Activated naive CD8-positive, alpha-beta T cell treated with anti-CD3 and anti-CD28 coated beads, Interleukin-2, amount 10 ng/mL, durations not matched to agents 7 days and 5 days (primary cell): Measurements from ENCODE around the gene KIF1A. TPM values are rescaled to one million over a fixed set of nuclear protein-coding genes. Genes with fewer than 3 reads are reported as not detected.
"Not testable (repeated sequence)": the region's sequence is repeated elsewhere in the genome, so short reads cannot be mapped to it uniquely, and the experiment has no call there.

Experiments used
- ATAC-seq: fragments of 150-1000 bp; cut with Tn5 transposase; one replicate; pipeline ENCODE4 v1.10.0; 2021; ENCODE audit warnings: low read depth, moderate library complexity
- POLR2A ChIA-PET: fragments of 350-600 bp; sonication (Branson Sonifier 250); formaldehyde crosslinking; loops from one replicate; lab custom pipeline; 2021; ENCODE audit warnings: antibody characterized with exemption; lab: Charles Lee
- DNase-seq: peaks from one replicate; pipeline ENCODE4 v3.0.0; 2021
- H3K27ac Mint-ChIP-seq: one replicate; pipeline ENCODE4 v1.8.0; 2022; ENCODE audit warnings: mild to moderate bottlenecking, mixed read lengths
- H3K27me3 Mint-ChIP-seq: one replicate; pipeline ENCODE4 v1.8.0; 2022; ENCODE audit warnings: mild to moderate bottlenecking, moderate library complexity, mixed read lengths
- H3K36me3 Mint-ChIP-seq: one replicate; pipeline ENCODE4 v1.8.0; 2021; ENCODE audit warnings: mild to moderate bottlenecking, mixed read lengths
- H3K4me1 Mint-ChIP-seq: one replicate; pipeline ENCODE4 v1.8.0; 2021; ENCODE audit warnings: mixed read lengths
- H3K4me3 Mint-ChIP-seq: one replicate; pipeline ENCODE4 v1.8.0; 2022; ENCODE audit warnings: mild to moderate bottlenecking, moderate library complexity, mixed read lengths
- H3K9me3 Mint-ChIP-seq: one replicate; pipeline ENCODE4 v1.8.0; 2021; ENCODE audit warnings: mixed read lengths
- total RNA-seq, 2 experiments: library from RNA; stranded (reverse); gene quantifications; one replicate each; pipeline ENCODE4 v1.2.3, GENCODE V29; 2021

The KIF1A gene
- total RNA-seq, 2 experiments from 2014 or later = 2.0 to 2.3 TPM

DNA sequence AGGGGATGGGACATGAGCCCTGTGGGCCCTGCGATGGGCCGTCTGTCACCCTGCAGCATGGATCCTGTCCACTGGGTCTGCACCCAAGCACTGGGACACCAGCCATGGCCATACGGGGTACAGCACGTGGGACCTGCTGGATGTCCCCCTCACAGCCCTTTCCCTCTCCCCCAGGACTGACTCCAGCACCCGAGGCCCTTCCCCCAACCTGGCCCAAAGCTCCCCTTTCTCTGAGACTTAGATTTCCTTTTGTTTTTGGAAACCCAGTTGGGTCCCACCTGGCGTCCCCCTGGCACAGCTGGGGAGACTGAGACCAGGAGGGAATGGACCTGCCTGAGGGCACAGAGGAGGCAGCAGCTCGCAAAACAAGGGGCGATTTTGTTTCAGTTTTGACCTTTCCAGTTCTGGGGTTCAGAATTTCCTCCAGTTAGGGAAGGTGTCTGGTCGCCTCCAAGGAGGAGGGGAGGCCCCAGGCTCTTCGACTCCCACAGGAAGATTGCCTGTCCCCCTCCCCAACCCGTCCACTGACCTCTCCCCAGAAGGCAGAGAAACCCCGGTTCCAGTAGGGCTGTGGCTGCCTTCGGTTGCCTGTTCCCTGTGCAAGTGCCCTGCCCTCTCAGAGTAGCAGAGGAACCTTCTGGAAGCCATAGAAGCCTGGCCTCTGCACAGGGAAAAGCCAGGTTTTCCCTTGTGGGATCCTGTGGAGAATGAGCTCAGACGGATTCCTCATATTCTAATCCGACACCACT lies 135.9 kb downstream of the KIF1A start:
- peak overlapping the region; percentile 69 for H3K4me3 Mint-ChIP-seq
- POLR2A ChIA-PET, H3K36me3 Mint-ChIP-seq, ATAC-seq, H3K27me3 Mint-ChIP-seq, H3K9me3 Mint-ChIP-seq: not testable (repeated sequence)
- peak; percentile 34 for DNase-seq
- H3K27ac Mint-ChIP-seq = peak overlapping the region; percentile 68
- peaks cover 12% of the 10 kb centered on the region for H3K4me1 Mint-ChIP-seq

DNA sequence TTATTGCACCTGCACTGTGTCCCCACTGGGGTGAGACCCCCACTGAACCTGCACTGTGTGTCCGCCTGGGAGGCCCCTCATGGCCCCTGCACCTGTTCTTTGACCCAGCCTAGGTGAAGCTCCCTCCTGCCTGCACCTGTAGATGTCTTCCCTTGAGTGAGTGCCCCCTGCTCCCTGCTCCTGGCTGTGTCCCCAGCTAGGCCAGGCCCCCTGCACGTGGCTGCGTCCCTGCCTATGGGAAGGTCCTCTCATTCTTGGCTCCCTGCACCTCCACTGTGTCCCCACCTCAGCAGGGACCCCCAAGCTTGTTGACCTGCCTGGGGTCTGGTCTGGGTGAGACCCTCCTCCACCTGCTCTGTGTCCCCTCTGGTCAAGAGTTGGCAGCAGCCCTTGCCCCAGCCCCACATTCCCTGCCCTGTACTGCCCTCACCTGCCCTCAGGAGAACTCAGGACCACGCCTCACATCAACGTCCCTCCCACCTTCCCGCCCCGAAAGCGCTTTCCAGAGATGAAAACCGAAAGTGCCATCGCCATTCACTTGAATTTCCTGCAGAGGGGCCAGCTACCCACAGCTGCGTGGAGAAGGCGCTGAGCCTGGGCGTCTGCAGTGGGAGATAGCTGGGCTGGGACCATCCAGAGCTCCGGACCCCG lies 136.6 kb downstream of the KIF1A start:
- H3K9me3 Mint-ChIP-seq, H3K36me3 Mint-ChIP-seq, H3K27me3 Mint-ChIP-seq, POLR2A ChIA-PET: not testable (repeated sequence)
- DNase-seq (peak; percentile 26), ATAC-seq (peak; percentile 77)
- Mint-ChIP-seq H3K4me1 (peaks cover 12% of the 10 kb centered on the region), H3K4me3 (peak overlapping the region; percentile 69), H3K27ac (peak overlapping the region; percentile 68)

DNA sequence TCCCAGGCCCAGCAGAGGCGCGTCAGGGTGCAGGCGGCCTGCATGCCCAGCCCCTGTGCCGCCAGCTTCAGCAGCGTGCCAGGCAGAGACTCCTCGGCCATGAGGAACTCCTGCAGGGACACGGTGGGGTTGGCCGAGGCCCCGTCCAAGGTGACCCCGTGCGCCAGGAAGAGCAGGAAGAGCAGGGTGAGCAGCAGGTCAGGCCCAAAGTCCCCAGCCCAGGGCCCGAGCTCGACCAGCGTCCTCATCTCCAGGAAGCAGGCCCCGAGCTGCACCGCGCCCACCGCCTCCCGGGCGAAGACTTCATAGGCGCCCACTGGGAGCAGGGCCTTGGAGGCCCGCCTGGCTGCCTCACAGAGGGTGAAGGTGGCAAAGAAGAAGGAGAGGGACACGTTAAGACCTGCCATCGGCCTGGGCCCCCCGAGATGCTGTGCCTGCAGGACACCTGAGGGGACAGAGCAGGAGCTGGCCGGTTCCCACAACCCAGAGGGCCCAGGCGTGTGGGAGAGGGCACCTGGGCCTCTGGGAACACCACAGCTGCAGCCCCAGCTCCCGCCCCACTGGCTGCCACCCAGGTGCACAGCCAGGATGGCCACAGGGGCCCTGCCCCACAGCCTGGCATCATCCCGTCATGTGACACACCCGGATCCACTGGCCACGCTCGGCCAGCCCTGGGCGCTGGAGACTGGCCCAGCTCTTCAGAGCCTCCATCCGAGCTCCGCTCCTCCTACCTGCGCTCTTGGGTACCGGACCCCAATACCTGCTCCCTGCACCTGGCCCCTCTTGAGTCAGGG lies 137.4 kb downstream of the KIF1A start, which contains the start of gene AQP12B:
AQP12B (minus strand) TSS at position 455 of the 794 bp plus-strand sequence; CDS start at position 407, 48 bp downstream.
- DNase-seq = peak; percentile 27
- Mint-ChIP-seq H3K27ac (peak within 1 kb of the TSS; percentile 68), H3K4me3 (peak within 1 kb of the TSS; percentile 69), H3K4me1 (peaks cover 12% of the 10 kb centered on the region)
- H3K9me3 Mint-ChIP-seq, ATAC-seq, H3K27me3 Mint-ChIP-seq, H3K36me3 Mint-ChIP-seq, POLR2A ChIA-PET: not testable (repeated sequence)

GRCh38 chr2:240680185-240680584 lies 139.8 kb downstream of the KIF1A start:
- H3K4me3 Mint-ChIP-seq, H3K9me3 Mint-ChIP-seq, H3K27ac Mint-ChIP-seq, H3K27me3 Mint-ChIP-seq, DNase-seq, ATAC-seq, POLR2A ChIA-PET, H3K4me1 Mint-ChIP-seq, H3K36me3 Mint-ChIP-seq: not testable (repeated sequence)

DNA sequence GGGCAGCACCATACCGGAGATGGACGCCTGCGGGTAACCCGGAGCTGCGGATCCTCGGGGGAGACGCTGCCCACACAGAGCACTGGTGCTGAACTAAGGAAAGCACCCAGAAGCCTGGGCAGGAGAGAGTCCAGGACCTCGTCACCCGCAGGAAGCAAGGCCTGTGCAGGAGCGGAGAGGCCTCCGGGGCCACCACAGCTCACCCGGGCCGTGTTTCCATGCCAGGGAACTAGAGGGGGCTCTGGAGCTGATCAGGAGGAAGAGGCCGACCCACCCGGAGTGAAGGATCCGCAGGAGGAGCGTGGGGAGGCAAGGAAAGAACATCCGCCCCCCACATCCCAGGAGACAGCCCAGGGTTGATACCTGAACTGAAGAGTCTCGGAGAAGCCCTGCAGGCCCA lies 141.1 kb downstream of the KIF1A start:
- H3K27me3 Mint-ChIP-seq, H3K9me3 Mint-ChIP-seq, H3K27ac Mint-ChIP-seq, H3K36me3 Mint-ChIP-seq, DNase-seq, H3K4me3 Mint-ChIP-seq, ATAC-seq, POLR2A ChIA-PET, H3K4me1 Mint-ChIP-seq: not testable (repeated sequence)

DNA sequence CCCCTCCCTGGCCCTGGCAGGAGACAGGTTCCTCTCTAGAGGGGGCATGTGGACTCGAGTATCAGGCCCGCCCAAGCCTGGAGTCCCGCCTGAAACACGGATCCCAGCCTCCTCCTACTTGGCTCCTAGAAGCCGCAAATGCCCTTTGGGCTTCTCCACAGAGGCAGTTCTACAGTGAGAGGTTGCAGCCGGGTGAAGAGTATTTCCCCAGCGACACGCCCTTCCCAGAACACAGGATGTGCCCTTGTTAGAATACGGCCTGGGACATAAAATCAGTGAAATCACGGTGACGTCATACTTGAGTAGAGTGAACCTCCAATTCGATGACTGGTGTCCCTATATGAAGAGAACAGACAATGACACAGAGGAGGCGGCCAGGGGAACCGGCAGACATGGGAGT lies 142.0 kb downstream of the KIF1A start:
- POLR2A ChIA-PET, H3K9me3 Mint-ChIP-seq, H3K4me3 Mint-ChIP-seq, H3K27ac Mint-ChIP-seq, H3K4me1 Mint-ChIP-seq, ATAC-seq, H3K36me3 Mint-ChIP-seq, DNase-seq: not testable (repeated sequence)
- H3K27me3 Mint-ChIP-seq = peaks cover 14% of the 10 kb centered on the region

GRCh38 chr2:240675345-240675744 lies 144.7 kb downstream of the KIF1A start:
- H3K36me3 Mint-ChIP-seq, H3K4me3 Mint-ChIP-seq, ATAC-seq, DNase-seq, POLR2A ChIA-PET, H3K27ac Mint-ChIP-seq, H3K4me1 Mint-ChIP-seq, H3K9me3 Mint-ChIP-seq: not testable (repeated sequence)
- H3K27me3 Mint-ChIP-seq = peaks cover 31% of the 10 kb centered on the region

GRCh38 chr2:240674461-240675184 lies 145.4 kb downstream of the KIF1A start:
- H3K9me3 Mint-ChIP-seq, DNase-seq, ATAC-seq, H3K4me3 Mint-ChIP-seq, POLR2A ChIA-PET, H3K36me3 Mint-ChIP-seq, H3K4me1 Mint-ChIP-seq, H3K27ac Mint-ChIP-seq: not testable (repeated sequence)
- H3K27me3 Mint-ChIP-seq = peaks cover 37% of the 10 kb centered on the region

DNA sequence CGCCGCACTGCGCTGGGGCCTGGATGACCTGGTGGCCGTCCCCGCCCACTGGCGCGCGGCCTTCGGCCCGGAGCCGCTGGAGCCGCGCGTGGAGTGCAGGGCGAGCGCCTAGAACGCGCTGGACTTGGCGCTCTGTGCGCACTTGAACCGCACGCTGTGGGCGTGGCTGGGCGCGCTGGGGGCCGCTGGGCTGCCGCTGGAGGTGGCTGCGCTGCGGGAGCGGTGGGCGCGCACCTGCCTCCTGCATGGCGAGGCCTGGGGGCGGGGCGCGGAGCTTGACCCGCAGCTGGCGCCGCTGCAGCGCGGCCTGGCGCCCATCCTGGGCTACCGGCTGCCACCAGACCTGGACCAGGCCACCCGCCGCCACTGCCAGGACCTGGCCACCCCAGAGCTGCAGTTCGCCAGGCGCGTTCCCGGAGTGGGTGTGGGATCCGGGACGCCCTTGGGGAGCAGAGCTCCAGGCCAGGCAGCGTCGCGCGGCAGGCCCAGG lies 147.3 kb downstream of the KIF1A start:
- Mint-ChIP-seq H3K4me3 (no peak overlapping the region), H3K36me3 (no peaks in the 10 kb centered on the region), H3K27me3 (peaks cover 50% of the 10 kb centered on the region), H3K9me3 (no peaks in the 10 kb centered on the region), H3K4me1 (peaks cover 2% of the 10 kb centered on the region), H3K27ac (no peak overlapping the region)
- ATAC-seq = no peak
- POLR2A ChIA-PET = no interaction called here
- no peak for DNase-seq

DNA sequence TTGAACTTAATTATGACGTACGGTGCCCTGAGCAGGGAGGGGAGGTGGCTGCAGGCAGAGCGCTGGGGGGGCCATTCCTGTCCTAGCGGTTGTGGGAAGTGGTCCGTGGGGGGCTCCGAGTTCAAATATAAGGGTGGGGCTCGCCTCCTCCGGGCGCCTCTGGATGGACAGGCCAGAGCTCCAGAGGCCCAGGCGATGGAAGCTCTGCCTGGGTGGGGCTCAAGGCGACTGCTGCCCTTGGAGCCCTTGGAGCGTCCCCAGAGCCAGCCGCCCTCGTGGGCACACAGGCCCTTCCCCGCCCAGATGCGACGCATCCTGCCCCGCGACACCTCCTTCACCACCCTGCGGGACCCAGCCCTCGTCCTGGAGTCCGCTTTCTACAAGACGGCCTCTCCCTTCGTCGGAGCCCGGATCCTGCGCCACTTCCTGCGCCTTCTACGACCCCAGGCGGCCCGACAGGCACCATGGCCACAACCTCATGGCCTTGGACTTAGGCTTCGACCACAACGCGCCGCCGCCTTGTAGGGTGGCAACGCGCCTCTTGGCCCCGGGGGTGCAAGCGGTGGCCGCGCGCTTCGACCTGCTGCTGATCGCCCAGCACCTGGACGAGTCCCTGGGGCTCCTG lies 147.8 kb downstream of the KIF1A start:
- H3K9me3 Mint-ChIP-seq = no peaks in the 10 kb centered on the region
- POLR2A ChIA-PET = no interaction called here
- H3K4me3 Mint-ChIP-seq = no peak overlapping the region
- H3K27me3 Mint-ChIP-seq = peaks cover 55% of the 10 kb centered on the region
- H3K4me1 Mint-ChIP-seq = peaks cover 2% of the 10 kb centered on the region
- no peak for ATAC-seq
- no peaks in the 10 kb centered on the region for H3K36me3 Mint-ChIP-seq
- H3K27ac Mint-ChIP-seq = no peak overlapping the region
- no peak for DNase-seq

- ATAC-seq (no peak), DNase-seq (no peak)
- peaks cover 67% of the 10 kb centered on the region for H3K27me3 Mint-ChIP-seq
- H3K36me3 Mint-ChIP-seq = no peaks in the 10 kb centered on the region
- H3K4me3 Mint-ChIP-seq = no peak overlapping the region
- POLR2A ChIA-PET = no interaction called here
- no peaks in the 10 kb centered on the region for H3K9me3 Mint-ChIP-seq
- no peak overlapping the region for H3K27ac Mint-ChIP-seq
- H3K4me1 Mint-ChIP-seq = peaks cover 2% of the 10 kb centered on the region
Observed at GRCh38 chr2:240670950-240671349, 149.1 kb downstream of the KIF1A start.

DNA sequence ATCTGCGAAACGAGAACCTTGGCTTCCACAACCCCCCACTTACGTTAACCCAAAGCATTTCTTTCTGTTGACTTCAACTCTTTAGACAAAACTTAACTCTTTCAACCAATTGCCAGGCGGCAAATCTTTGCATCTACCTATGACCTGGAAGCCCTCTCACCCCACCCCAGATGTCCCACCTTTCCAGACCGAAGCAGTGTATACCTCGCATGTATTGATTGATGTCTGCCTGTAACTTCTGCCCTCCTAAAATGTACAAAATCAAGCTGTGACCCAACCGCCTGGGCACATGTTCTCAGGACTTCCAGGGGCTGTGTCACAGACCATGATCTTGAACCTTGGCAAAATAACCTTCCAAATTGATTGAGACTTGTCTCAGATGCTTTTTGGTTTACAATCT lies 149.6 kb downstream of the KIF1A start:
- Mint-ChIP-seq H3K27ac (no peak overlapping the region), H3K36me3 (no peaks in the 10 kb centered on the region), H3K4me1 (peaks cover 2% of the 10 kb centered on the region), H3K9me3 (no peaks in the 10 kb centered on the region), H3K4me3 (no peak overlapping the region), H3K27me3 (peaks cover 72% of the 10 kb centered on the region)
- no peak for ATAC-seq
- POLR2A ChIA-PET = no interaction called here
- no peak for DNase-seq
